ENCODE measurements around the gene APOC3. TPM values are rescaled to one million over a fixed set of nuclear protein-coding genes. Genes with fewer than 3 reads are reported as not detected.

The APOC3 gene
- total and polyA plus RNA-seq, 4 donors: 0.14 to 2.3 TPM; not detected in 2

GRCh38 chr11:116825854-116826750, 3.6 kb upstream of the APOC3 start:
- no peak for TF ChIP-seq CTCF (IDR thresholded peaks at IDR 0.05; ENCODE audit: control extremely low read depth, extremely low read depth)
- Histone ChIP-seq H3K4me3 (no peak overlapping the region), H3K27me3 (ENCODE audit: control insufficient read depth in 3 of 3, insufficient read depth in 3 of 3, low read length in 2 of 3) (no peaks in the 10 kb centered on the region), H3K36me3 (ENCODE audit: control insufficient read depth in 4 of 4, insufficient read depth in 4 of 4, low read length in 4 of 4) (no peaks in the 10 kb centered on the region), H3K9me3 (ENCODE audit: control insufficient read depth in 4 of 4, insufficient read depth in 3 of 4, low read length in 3 of 4) (no peaks in the 10 kb centered on the region), H3K4me1 (ENCODE audit: control insufficient read depth in 5 of 5, insufficient read depth in 5 of 5, low read length in 5 of 5) (peaks cover 0 to 14% (median 6%) of the 10 kb centered on the region in 5 donors), H3K9ac (ENCODE audit: insufficient read depth in 1 of 2, low read length in 2 of 2) (no peak overlapping the region), H3K27ac (ENCODE audit: low read depth in 1 of 2, low read length in 1 of 2) (no peak overlapping the region)
- no peak for ATAC-seq (ENCODE audit: insufficient read depth, low FRiP score)
- WGBS, 2 donors: 80 to 84% methylated on average over 22 of the region's 22 CpGs
- no peak for DNase-seq

- H3K36me3 ChIP-seq (ENCODE audit: control insufficient read depth in 4 of 4, insufficient read depth in 4 of 4, low read length in 4 of 4): no peaks in the 10 kb centered on the region
- H3K27me3 ChIP-seq (ENCODE audit: control insufficient read depth in 3 of 3, insufficient read depth in 3 of 3, low read length in 2 of 3): no peaks in the 10 kb centered on the region
- ATAC-seq (ENCODE audit: insufficient read depth, low FRiP score) (no peak), DNase-seq (no peak)
- no peak overlapping the region for H3K9ac ChIP-seq (ENCODE audit: insufficient read depth in 1 of 2, low read length in 2 of 2)
- no peak for TF ChIP-seq CTCF (IDR thresholded peaks at IDR 0.05; ENCODE audit: control extremely low read depth, extremely low read depth)
- no peaks in the 10 kb centered on the region for H3K9me3 ChIP-seq (ENCODE audit: control insufficient read depth in 4 of 4, insufficient read depth in 3 of 4, low read length in 3 of 4)
- H3K4me3 ChIP-seq: no peak overlapping the region
- H3K4me1 ChIP-seq (ENCODE audit: control insufficient read depth in 5 of 5, insufficient read depth in 5 of 5, low read length in 5 of 5): peaks cover 0 to 14% (median 6%) of the 10 kb centered on the region in 5 donors
- H3K27ac ChIP-seq (ENCODE audit: low read depth in 1 of 2, low read length in 1 of 2): no peak overlapping the region
- WGBS, 2 donors: 85 to 86% methylated on average over 9 of the region's 9 CpGs
Observed at GRCh38 chr11:116826751-116827431, 2.8 kb upstream of the APOC3 start.

DNA sequence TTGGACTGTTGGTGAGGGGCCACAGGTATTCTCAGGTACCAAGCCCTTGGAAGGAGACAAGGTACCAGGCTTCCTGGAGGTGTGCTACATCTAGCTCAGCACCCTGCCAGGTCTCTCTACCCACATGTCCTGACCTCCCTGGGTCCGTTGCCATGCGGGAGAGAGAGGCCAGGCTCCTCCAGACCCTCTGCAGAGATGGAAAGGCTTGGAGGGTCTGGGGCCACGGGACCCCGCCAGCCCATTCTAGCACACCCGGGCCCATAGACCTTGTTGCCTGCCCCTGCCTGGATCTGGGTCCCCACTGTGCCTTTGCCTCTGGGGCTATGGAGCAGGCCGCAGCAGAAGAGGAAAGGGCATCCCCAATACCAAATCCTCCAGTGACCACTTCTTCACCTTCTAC, 2.2 kb upstream of the APOC3 start:
- WGBS, 2 donors: 89 to 98% methylated on average over 6 of the region's 6 CpGs
- no peaks in the 10 kb centered on the region for H3K9me3 ChIP-seq (ENCODE audit: control insufficient read depth in 4 of 4, insufficient read depth in 3 of 4, low read length in 3 of 4)
- TF ChIP-seq CTCF (IDR thresholded peaks at IDR 0.05; ENCODE audit: control extremely low read depth, extremely low read depth): no peak
- H3K4me1 ChIP-seq (ENCODE audit: control insufficient read depth in 5 of 5, insufficient read depth in 5 of 5, low read length in 5 of 5): peaks cover 0 to 14% (median 6%) of the 10 kb centered on the region in 5 donors
- H3K27me3 ChIP-seq (ENCODE audit: control insufficient read depth in 3 of 3, insufficient read depth in 3 of 3, low read length in 2 of 3): no peaks in the 10 kb centered on the region
- no peaks in the 10 kb centered on the region for H3K36me3 ChIP-seq (ENCODE audit: control insufficient read depth in 4 of 4, insufficient read depth in 4 of 4, low read length in 4 of 4)
- no peak for DNase-seq
- H3K4me3 ChIP-seq: no peak overlapping the region
- ATAC-seq (ENCODE audit: insufficient read depth, low FRiP score): no peak
- no peak overlapping the region for H3K27ac ChIP-seq (ENCODE audit: low read depth in 1 of 2, low read length in 1 of 2)
- no peak overlapping the region for H3K9ac ChIP-seq (ENCODE audit: insufficient read depth in 1 of 2, low read length in 2 of 2)

Data from lung (tissue), 12 donors.